Lower leg skin (tissue), 3 donors: Measurements from ENCODE around the gene PPTC7.

Experiments used
- CTCF ChIP-seq, 3 donors: fragments of 450-650 bp; IDR thresholded peaks; one replicate each; pipeline ENCODE4 v1.5.1; 2016; ENCODE audit warnings: antibody characterized with exemption in 3 of 3, mild to moderate bottlenecking in 3 of 3, moderate library complexity in 2 of 3
- POLR2A ChIP-seq, 2 donors: fragments of 450-650 bp; IDR thresholded peaks; one replicate each; pipeline ENCODE4 v1.6.1; 2016 to 2017; ENCODE audit warnings: antibody characterized with exemption in 2 of 2, mild to moderate bottlenecking in 1 of 2, moderate library complexity in 1 of 2

GRCh38 chr12:110556705-110557104 lies 26.4 kb downstream of the PPTC7 start:
- TF ChIP-seq CTCF (IDR thresholded peaks at IDR 0.05), result no peak
- no peak for TF ChIP-seq POLR2A (IDR thresholded peaks at IDR 0.05)
